IMR-90 (cell line): ENCODE results near the gene DNM3. TPM values are rescaled to one million over a fixed set of nuclear protein-coding genes. Genes with fewer than 3 reads are reported as not detected.
A peak's percentile ranks its signal among the peaks of the same experiment; 100 is the strongest.

Experiments used
- ATAC-seq: fragments of 200-7000 bp; cut with Tn5 transposase; 2 replicates; pipeline ENCODE4 v1.9.1; 2020; ENCODE audit warnings: low read depth, mild to moderate bottlenecking, moderate library complexity
- BruUV-seq: library from RNA; stranded (reverse); fragments of 400-500 nt; replicated peaks from 2 replicates; lab custom pipeline; 2021; lab: Mats Ljungman, UMichigan
- CTCF ChIA-PET: fragments of 300-600 bp; formaldehyde crosslinking; extraction: SDS; loops from one replicate; lab custom pipeline; 2021; ENCODE audit warnings: antibody characterized with exemption; lab: Yijun Ruan, JAX
- POLR2A ChIA-PET: fragments of 300-600 bp; sonication (Branson Sonifier 250); formaldehyde crosslinking; loops from one replicate; lab custom pipeline; 2022; ENCODE audit warnings: antibody characterized with exemption; ENCODE audit not compliant: unreplicated experiment; lab: Charles Lee
- DNase-seq: peaks from one replicate; pipeline ENCODE4 v3.0.0; 2013
- H2AFZ ChIP-seq: replicated peaks from 2 replicates; pipeline ENCODE3; 2013; ENCODE audit warnings: low read length, mild to moderate bottlenecking; ENCODE audit not compliant: poor library complexity
- H2AK5ac ChIP-seq: 2 replicates; pipeline ENCODE4 v1.6.1; 2013; ENCODE audit warnings: low read depth, low read length, inconsistent platforms
- H2AK9ac ChIP-seq: replicated peaks from 2 replicates; pipeline ENCODE3; 2013; ENCODE audit warnings: mild to moderate bottlenecking, low read depth, low read length, moderate library complexity; ENCODE audit not compliant: poor library complexity
- H2BK120ac ChIP-seq: 2 replicates; pipeline ENCODE4 v1.6.1; 2013; ENCODE audit warnings: low read depth, low read length, inconsistent platforms
- H2BK15ac ChIP-seq: 3 replicates; pipeline ENCODE4 v1.6.1; 2013; ENCODE audit warnings: low read depth, low read length, inconsistent platforms
- H2BK20ac ChIP-seq: 2 replicates; pipeline ENCODE4 v1.6.1; 2013; ENCODE audit warnings: low read depth, mild to moderate bottlenecking, inconsistent platforms, low read length, moderate library complexity
- H2BK5ac ChIP-seq: 2 replicates; pipeline ENCODE4 v1.6.1; 2013; ENCODE audit warnings: mild to moderate bottlenecking, low read depth, low read length, inconsistent platforms; ENCODE audit not compliant: poor library complexity, severe bottlenecking
- H3K14ac ChIP-seq: replicated peaks from 2 replicates; pipeline ENCODE4 v1.6.1; 2013; ENCODE audit warnings: low read depth, low read length, inconsistent platforms
- H3K18ac ChIP-seq: 2 replicates; pipeline ENCODE4 v1.6.1; 2013; ENCODE audit warnings: low read depth, low read length, control low read depth
- H3K23ac ChIP-seq: 2 replicates; pipeline ENCODE4 v1.6.1; 2013; ENCODE audit warnings: low read depth, low read length, inconsistent platforms
- H3K27ac ChIP-seq: 2 replicates; pipeline ENCODE4 v1.5.1; 2013; ENCODE audit warnings: mild to moderate bottlenecking, control low read depth, low read length; ENCODE audit not compliant: insufficient read depth
- H3K27me3 ChIP-seq: 2 replicates; pipeline ENCODE4 v1.6.1; 2013; ENCODE audit warnings: low read length; ENCODE audit not compliant: control insufficient read depth, insufficient read depth
- H3K36me3 ChIP-seq: 2 replicates; pipeline ENCODE4 v1.6.1; 2013; ENCODE audit warnings: low read length, mixed read lengths; ENCODE audit not compliant: control insufficient read depth, insufficient read depth
- H3K4ac ChIP-seq: 2 replicates; pipeline ENCODE4 v1.6.1; 2013; ENCODE audit warnings: low read depth, low read length, inconsistent platforms
- H3K4me1 ChIP-seq: 2 replicates; pipeline ENCODE4 v1.6.1; 2013; ENCODE audit warnings: low read length, mixed read lengths; ENCODE audit not compliant: control insufficient read depth, insufficient read depth
- H3K4me2 ChIP-seq: 2 replicates; pipeline ENCODE4 v1.6.1; 2013; ENCODE audit warnings: low read depth, mild to moderate bottlenecking, control low read depth, low read length, moderate library complexity
- H3K4me3 ChIP-seq: 2 replicates; pipeline ENCODE4 v1.5.1; 2013; ENCODE audit warnings: low read depth, mild to moderate bottlenecking, control low read depth, low read length, moderate library complexity; ENCODE audit not compliant: insufficient read depth
- H3K56ac ChIP-seq: 2 replicates; pipeline ENCODE4 v1.6.1; 2013; ENCODE audit warnings: low read length, inconsistent platforms; ENCODE audit not compliant: insufficient read depth; ENCODE audit errors: extremely low read depth
- H3K79me1 ChIP-seq, 2 experiments: 2 replicates each; pipeline ENCODE4 v1.6.1; 2013; ENCODE audit warnings: low read length in 2 of 2, inconsistent platforms in 1 of 2, low read depth in 1 of 2
- H3K9ac ChIP-seq: 2 replicates; pipeline ENCODE4 v1.6.1; 2013; ENCODE audit warnings: low read depth, low read length, control low read depth
- H3K9me1 ChIP-seq: 2 replicates; pipeline ENCODE4 v1.6.1; 2013; ENCODE audit warnings: low read length, inconsistent platforms; ENCODE audit not compliant: insufficient read depth
- H3K9me3 ChIP-seq: 2 replicates; pipeline ENCODE4 v1.6.1; 2013; ENCODE audit warnings: low read length; ENCODE audit not compliant: control insufficient read depth, insufficient read depth
- H4K20me1 ChIP-seq: 2 replicates; pipeline ENCODE4 v1.6.1; 2013; ENCODE audit warnings: low read length, inconsistent platforms; ENCODE audit not compliant: insufficient read depth
- H4K5ac ChIP-seq: 2 replicates; pipeline ENCODE4 v1.6.1; 2013; ENCODE audit warnings: mild to moderate bottlenecking, low read depth, low read length, control low read depth
- H4K8ac ChIP-seq, 2 experiments: 2 replicates each; pipeline ENCODE4 v1.6.1; 2013; ENCODE audit warnings: low read depth in 2 of 2, low read length in 2 of 2, control low read depth in 1 of 2, inconsistent platforms in 1 of 2
- H4K91ac ChIP-seq: 2 replicates; pipeline ENCODE4 v1.6.1; 2013; ENCODE audit warnings: low read depth, low read length, inconsistent platforms; ENCODE audit not compliant: insufficient read depth
- MAFK ChIP-seq: IDR thresholded peaks from 2 replicates; pipeline ENCODE4 v1.6.1; 2012; ENCODE audit warnings: low read depth, low read length, improper control_type of control experiment
- MAZ ChIP-seq: IDR thresholded peaks from 2 replicates; pipeline ENCODE4 v1.6.1; 2012; ENCODE audit warnings: low read depth, mild to moderate bottlenecking, low read length, improper control_type of control experiment, moderate library complexity, borderline replicate concordance
- WGBS, 2 experiments: methylation state at CpG; one replicate each; pipeline versions ENCODE4 v1.1.5 to v1.1.7; 2013; ENCODE audit warnings: missing lambda C conversion rate in 2 of 2; ENCODE audit not compliant: insufficient read length in 1 of 2; ENCODE audit errors: extremely low coverage in 2 of 2; 5-methylcytosine and 5-hydroxymethylcytosine counted together
- dilution Hi-C: fragments of 300-500 bp; cut with HindIII; formaldehyde crosslinking; loops from one replicate; pipeline ENCODE4 v1.14.3; 2018; ENCODE audit warnings: low sequenced_read_pairs; ENCODE audit not compliant: unreplicated experiment
- in situ Hi-C: fragments of 300-500 bp; cut with MboI; formaldehyde crosslinking; loops from 3 replicates; pipeline ENCODE4 v1.14.3; 2019; ENCODE audit warnings: low sequenced_read_pairs, inconsistent platforms, mixed read lengths
- intact Hi-C: fragments of 100-400 bp; cut with micrococcal nuclease; formaldehyde crosslinking; loops from 2 replicates; pipeline ENCODE4 v1.10.0; 2022
- polyA plus RNA-seq, 3 experiments: library from polyadenylated mRNA; depleted of rRNA; stranded (reverse); fragments of >200 nt; gene quantifications; 2 replicates each; pipeline ENCODE4 v1.2.3, GENCODE V29; 2012; ENCODE audit warnings: low replicate concordance in 1 of 3
- total RNA-seq: library from RNA; depleted of rRNA; stranded (reverse); fragments of >200 nt; gene quantifications from 2 replicates; pipeline ENCODE4 v1.2.3, GENCODE V29; 2012

DNM3 gene
- total and polyA plus RNA-seq, 2 of the 4 experiments (the other 2 are of a cell fraction): 0.36 TPM

DNA sequence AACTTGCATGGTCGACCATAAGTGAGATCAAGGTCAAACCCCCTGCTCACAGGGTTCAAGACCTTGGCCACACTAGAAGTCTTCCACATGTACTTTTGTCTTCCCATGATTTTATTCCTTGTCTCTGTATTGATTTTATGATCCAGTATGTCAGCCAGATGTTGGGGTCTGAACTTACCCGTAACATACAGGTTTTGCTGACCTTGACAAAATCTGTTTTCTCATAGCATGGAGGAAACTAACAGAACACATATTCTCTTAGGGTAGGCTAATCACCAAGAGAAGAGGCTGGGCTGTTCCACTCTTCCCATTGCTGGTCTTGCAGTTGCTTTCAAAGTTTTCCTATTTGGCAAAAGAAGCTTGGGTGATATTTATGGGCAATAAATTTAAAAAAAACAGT lies 284.0 kb downstream of the DNM3 start:
- in situ Hi-C loops: no loop called here
- no peak overlapping the region for H4K91ac ChIP-seq
- H2BK120ac ChIP-seq: no peak overlapping the region
- no peak overlapping the region for H3K18ac ChIP-seq
- no peak overlapping the region for H4K5ac ChIP-seq
- no CpG with 5 or more reads among the region's 2 CpGs for WGBS, 2 experiments
- H3K4me3 ChIP-seq: no peak overlapping the region
- H2BK5ac ChIP-seq: no peak overlapping the region
- H3K9me1 ChIP-seq: no peaks in the 10 kb centered on the region
- H3K4me1 ChIP-seq: no peaks in the 10 kb centered on the region
- dilution Hi-C loops: no loop called here
- no peak overlapping the region for H3K4ac ChIP-seq
- H3K27ac ChIP-seq: no peak overlapping the region
- H3K27me3 ChIP-seq: no peaks in the 10 kb centered on the region
- no peak overlapping the region for H2BK20ac ChIP-seq
- H4K8ac ChIP-seq: no peak overlapping the region
- no peaks in the 10 kb centered on the region for H3K9me3 ChIP-seq
- H2AK9ac ChIP-seq: no peak overlapping the region
- H2AFZ ChIP-seq: no peak overlapping the region
- ChIA-PET CTCF (no interaction called here), POLR2A (no interaction called here)
- H2BK15ac ChIP-seq: no peak overlapping the region
- no peak overlapping the region for H3K4me2 ChIP-seq
- intact Hi-C loops: no loop called here
- no TSS peak for BruUV-seq
- no peak overlapping the region for H2AK5ac ChIP-seq
- no peaks in the 10 kb centered on the region for H3K79me1 ChIP-seq
- H3K23ac ChIP-seq: no peak overlapping the region
- H4K20me1 ChIP-seq: no peaks in the 10 kb centered on the region
- no peak overlapping the region for H3K14ac ChIP-seq
- ATAC-seq (no peak), DNase-seq (no peak)
- no peaks in the 10 kb centered on the region for H3K36me3 ChIP-seq
- H3K56ac ChIP-seq: no peak overlapping the region
- TF ChIP-seq MAFK: peak; percentile 93
- TF ChIP-seq MAZ: no peak
- H3K9ac ChIP-seq: no peak overlapping the region
